ENCODE measurements around the gene BEAN1. TPM values are rescaled to one million over a fixed set of nuclear protein-coding genes. Genes with fewer than 3 reads are reported as not detected.

BEAN1 gene
- total and polyA plus RNA-seq, 2 donors (not counting 1 experiment from before 2014, with no cell fraction given): 0.07 TPM; not detected in 1

GRCh38 chr16:66529475-66529874, 102.4 kb downstream of the BEAN1 start:
- Histone ChIP-seq H3K36me3 (ENCODE audit: control insufficient read depth, insufficient read depth, low read length) (peaks cover 7% of the 10 kb centered on the region), H3K9me3 (ENCODE audit: control insufficient read depth, insufficient read depth, low read depth, low read length) (no peaks in the 10 kb centered on the region), H3K27ac (ENCODE audit: insufficient read depth, low read length) (no peak overlapping the region), H3K4me1 (ENCODE audit: control insufficient read depth, extremely low read depth, insufficient read depth, low read length) (no peaks in the 10 kb centered on the region), H3K9ac (ENCODE audit: insufficient read depth, low read length) (no peak overlapping the region), H2AFZ (ENCODE audit: low read length) (no peak overlapping the region), H3K79me2 (ENCODE audit: control insufficient read depth, insufficient read depth, low read length) (no peaks in the 10 kb centered on the region), H3K4me3 (replicated peaks in 1 of 4; ENCODE audit: control extremely low read depth in 1 of 4, insufficient read depth in 1 of 4, low read depth in 3 of 4, low read length in 4 of 4) (no peak overlapping the region), H4K20me1 (ENCODE audit: control insufficient read depth, extremely low read depth, insufficient read depth, low read length) (no peaks in the 10 kb centered on the region), H3K4me2 (ENCODE audit: extremely low read depth, insufficient read depth, low read length) (no peak overlapping the region), H3K27me3 (ENCODE audit: control insufficient read depth, insufficient read depth, low read length) (no peaks in the 10 kb centered on the region)
- no peak for DNase-seq (ENCODE audit: low read depth in 2 of 2)
- TF ChIP-seq EZH2 (IDR thresholded peaks at IDR 0.05; ENCODE audit: low read length, missing control alignments) (no peak), CTCF (conservative IDR thresholded peaks at IDR 0.05 in 1 of 2, IDR thresholded peaks at IDR 0.05 in 1 of 2; ENCODE audit: low read depth in 1 of 2, low read length in 2 of 2) (no peak)

Other genes starting within 250 kb of the BEAN1 start
- gene CDH5, start 60.6 kb upstream of the BEAN1 start, total RNA-seq: under 0.01 TPM in 1 of 2 replicates, not detected in the other
- gene CDH5, start 60.6 kb upstream of the BEAN1 start, polyA plus RNA-seq: 0.02 and 0.07 TPM in 2 replicates
- gene TK2, start 122.8 kb downstream of the BEAN1 start, total RNA-seq: 57.5 and 73.7 TPM in 2 replicates
- gene TK2, start 122.8 kb downstream of the BEAN1 start, polyA plus RNA-seq: 34.8 and 36.8 TPM in 2 replicates
- 38.8 and 41.9 TPM in 2 replicates for gene CKLF, start 125.3 kb downstream of the BEAN1 start, total RNA-seq
- 70.9 and 82.8 TPM in 2 replicates for gene CKLF, start 125.3 kb downstream of the BEAN1 start, polyA plus RNA-seq
- 1.5 and 2.3 TPM in 2 replicates for gene CMTM1, start 139.1 kb downstream of the BEAN1 start, total RNA-seq
- 0.87 and 0.99 TPM in 2 replicates for gene CMTM1, start 139.1 kb downstream of the BEAN1 start, polyA plus RNA-seq
- gene CMTM2, start 152.2 kb downstream of the BEAN1 start, total RNA-seq: not detected in 2 replicates
- gene CMTM2, start 152.2 kb downstream of the BEAN1 start, polyA plus RNA-seq: not detected in 2 replicates
- gene CMTM3, start 177.4 kb downstream of the BEAN1 start, total RNA-seq: 6.9 and 10.1 TPM in 2 replicates
- 14.9 and 18.6 TPM in 2 replicates for gene CMTM3, start 177.4 kb downstream of the BEAN1 start, polyA plus RNA-seq

Data from fibroblast of lung (primary cell).